ENCODE results near the gene RAPGEF1. TPM values are rescaled to one million over a fixed set of nuclear protein-coding genes. Genes with fewer than 3 reads are reported as not detected.

Gene RAPGEF1
- total RNA-seq, 1 experiment from 2014 or later, result 19.0 TPM

DNA sequence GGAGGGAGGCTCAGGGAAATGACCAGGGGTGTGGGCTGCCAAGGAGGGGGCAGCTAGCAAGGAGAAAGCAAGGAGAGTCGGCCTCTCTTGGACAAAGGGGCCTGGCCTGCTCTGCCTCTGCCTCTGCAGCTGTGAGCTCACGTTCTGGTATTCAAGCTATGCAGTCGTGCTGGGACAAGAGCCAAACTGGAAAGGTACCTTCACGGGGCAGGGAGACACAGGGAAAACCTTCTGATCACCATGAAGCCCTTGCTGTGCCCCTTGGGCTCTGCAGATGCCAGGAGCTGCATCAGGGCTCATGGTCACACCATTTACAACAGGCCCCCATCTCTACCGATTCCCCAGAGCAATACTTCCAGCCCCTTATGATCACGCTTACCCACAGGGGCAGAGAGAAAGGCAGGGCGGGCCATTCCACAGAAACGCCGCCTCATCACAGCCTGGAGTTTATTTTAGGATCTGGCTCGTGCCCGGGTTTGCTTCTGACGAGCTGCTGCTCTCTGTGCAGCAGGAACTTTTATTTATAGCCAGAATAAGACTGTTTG is 131.3 kb downstream of the RAPGEF1 start:
- Histone ChIP-seq H3K36me3 (peaks cover 2% of the 10 kb centered on the region; the same call in 1 of the 2 replicates), H3K9me3 (no peaks in the 10 kb centered on the region), H3K27me3 (no peaks in the 10 kb centered on the region), H3K4me3 (peak overlapping the region; percentile 9; the same call in 1 of the 2 replicates)
- peak; percentile 91 for DNase-seq

DNA sequence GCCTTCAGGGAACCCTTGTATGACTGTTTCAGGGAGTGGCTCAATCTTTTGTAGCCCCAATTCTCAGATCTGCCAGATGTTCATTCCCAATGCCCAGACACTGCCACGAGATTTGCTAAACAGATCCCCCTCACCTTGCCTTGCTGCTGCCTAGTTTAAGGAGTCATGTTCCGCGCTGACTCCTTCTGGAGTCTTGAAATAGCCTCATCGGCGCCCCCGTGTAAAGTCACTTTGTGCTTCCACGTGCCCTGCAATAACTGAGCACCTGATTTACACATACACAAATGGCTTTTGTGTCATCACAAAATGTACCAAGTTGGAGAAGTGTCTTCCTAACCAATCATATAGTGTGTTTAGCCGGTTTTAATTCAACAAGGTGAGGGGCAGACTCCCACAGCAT is 132.3 kb downstream of the RAPGEF1 start:
- Histone ChIP-seq H3K4me3 (no peak overlapping the region), H3K9me3 (no peaks in the 10 kb centered on the region), H3K27me3 (no peaks in the 10 kb centered on the region), H3K36me3 (peaks cover 2% of the 10 kb centered on the region; the same call in 1 of the 2 replicates)
- no peak for DNase-seq

DNA sequence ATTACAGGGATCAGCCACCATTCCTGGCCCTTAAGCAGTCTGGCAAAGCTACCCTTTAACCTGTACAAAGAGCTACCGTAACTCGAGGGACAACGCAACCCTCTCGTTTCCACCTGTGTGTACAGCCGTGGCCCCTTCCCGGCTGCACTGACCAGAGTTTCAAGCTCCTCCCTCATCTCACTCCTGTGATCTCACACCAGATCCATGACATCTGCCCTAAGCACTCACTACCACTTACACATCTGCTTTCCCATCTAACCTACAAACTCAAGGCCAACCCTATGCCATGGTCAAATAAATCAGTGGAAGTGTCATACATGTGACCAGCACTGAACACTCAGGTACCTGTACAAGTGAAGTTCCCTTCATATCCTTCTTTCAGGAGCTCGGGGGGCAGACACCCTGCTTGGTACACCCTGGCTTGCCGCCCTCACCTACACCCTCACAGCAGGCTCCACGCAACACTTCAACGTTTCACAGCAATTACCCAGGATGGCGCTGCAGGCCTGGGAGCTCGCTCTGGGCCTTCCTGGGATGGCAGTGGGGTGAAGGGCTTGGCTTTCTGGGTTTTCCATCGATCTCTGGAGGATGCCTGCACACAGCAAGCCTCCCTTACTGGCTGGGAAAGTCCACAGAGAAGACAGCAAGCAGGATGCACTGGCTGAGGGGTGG is 132.8 kb downstream of the RAPGEF1 start:
- H3K36me3 ChIP-seq, result peaks cover 2% of the 10 kb centered on the region; the same call in 1 of the 2 replicates
- no peaks in the 10 kb centered on the region for H3K9me3 ChIP-seq
- DNase-seq, result no peak

DNA sequence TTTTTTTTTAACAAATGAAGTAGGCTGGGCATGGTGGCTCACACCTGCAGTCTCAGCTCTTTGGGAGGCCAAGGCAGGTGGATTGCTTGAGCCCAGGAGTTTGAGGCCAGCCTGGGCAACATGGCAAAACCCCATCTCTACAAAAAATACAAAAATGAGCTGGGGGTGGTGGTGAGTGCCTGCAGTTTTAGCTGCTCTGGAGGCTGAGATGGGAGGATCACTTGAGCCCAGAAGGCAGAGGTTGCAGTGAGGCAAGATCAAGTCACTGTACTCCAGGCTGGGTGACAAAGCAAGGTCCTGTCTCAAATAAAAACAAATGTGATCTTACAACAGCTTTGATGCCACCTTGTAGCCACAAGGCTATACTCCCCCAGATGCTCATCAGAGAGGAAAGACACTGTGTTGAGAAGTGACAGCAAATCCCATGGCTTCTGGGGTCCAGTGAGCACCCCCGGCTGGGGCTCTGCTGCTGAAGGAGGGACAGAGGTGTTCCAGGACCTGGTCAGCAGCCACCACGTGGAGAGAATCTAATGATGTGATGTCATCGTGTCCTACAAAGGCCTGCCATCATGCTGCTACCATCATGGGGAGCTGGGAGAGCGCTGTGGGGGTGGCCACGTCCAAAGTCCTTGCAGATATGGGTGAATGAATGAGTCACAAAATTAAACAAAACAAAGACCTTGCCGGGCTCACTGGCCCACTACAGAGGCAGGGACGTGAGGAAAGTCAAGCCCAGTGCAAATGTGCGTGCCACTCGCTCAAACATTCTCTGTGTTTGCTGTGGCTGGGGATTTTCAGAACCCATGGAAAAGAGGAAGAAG is 133.9 kb downstream of the RAPGEF1 start:
- no peak for DNase-seq
- Histone ChIP-seq H3K9me3 (no peaks in the 10 kb centered on the region), H3K27me3 (no peaks in the 10 kb centered on the region), H3K36me3 (peaks cover 2% of the 10 kb centered on the region; the same call in 1 of the 2 replicates), H3K4me3 (no peak overlapping the region)

More for the DNA sequence above, 132.8 kb downstream of the RAPGEF1 start:
- Histone ChIP-seq H3K4me3 (no peak overlapping the region), H3K27me3 (no peaks in the 10 kb centered on the region)

DNA sequence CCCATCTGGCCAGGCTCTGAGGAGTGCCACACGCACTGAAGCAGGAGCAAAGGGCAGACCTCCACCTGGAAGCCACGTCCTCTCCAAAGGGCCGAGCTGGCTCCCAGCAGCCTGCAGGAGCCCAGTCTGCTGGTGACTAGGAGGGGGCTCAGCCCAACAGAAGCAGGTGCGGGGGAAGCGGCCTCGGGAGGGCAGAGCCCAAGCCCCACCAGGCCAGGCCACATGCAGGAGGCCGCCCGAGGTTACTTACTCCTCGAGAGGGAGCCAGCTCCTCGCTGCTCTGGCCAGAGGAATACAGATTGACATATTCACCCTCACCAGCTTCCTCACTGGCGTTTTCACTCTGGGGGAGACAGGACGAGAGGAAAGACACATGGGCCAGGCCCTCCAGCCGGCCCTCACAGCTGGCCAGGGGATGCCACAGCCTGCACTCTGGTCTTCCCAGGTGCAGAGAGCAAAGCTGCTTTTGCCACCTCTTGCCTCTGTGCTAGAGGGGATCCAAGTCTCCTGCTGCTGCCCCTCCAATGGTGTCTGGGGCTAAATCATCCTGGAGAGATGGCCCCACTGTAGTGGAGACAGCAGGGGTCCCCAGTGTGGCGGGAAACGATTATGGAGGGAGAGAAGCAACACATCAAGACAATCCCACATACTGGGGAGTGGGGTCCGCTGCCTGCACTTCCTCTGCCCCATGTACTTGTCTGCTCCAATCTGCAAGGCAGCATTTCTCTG is 136.0 kb downstream of the RAPGEF1 start:
- Histone ChIP-seq H3K9me3 (no peaks in the 10 kb centered on the region), H3K4me3 (no peak overlapping the region), H3K36me3 (no peaks in the 10 kb centered on the region; the same call in 1 of the 2 replicates), H3K27me3 (no peaks in the 10 kb centered on the region)
- no peak for DNase-seq

DNA sequence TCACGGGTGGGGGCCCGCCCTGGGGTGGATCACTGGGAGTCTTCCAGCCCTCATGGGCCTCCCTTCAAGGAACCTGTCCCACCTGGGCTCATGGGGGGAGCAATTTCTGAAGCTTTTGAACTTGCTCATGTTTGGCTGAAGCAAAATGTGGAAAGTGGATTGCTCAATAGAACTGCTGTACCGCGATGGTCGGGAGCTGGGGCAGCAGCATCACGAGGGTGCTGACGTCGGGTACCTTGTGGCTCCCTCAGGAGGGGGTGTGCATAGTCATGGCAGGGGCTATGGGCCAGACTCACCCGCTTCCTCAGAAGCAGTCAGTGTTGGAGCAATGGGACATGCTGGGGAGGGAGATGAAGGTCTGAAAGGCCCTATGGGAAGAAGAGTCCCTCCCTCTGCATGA is 136.7 kb downstream of the RAPGEF1 start:
- H3K27me3 ChIP-seq, result no peaks in the 10 kb centered on the region
- H3K9me3 ChIP-seq, result no peaks in the 10 kb centered on the region
- no peak overlapping the region for H3K4me3 ChIP-seq
- no peak for DNase-seq
- no peaks in the 10 kb centered on the region; the same call in 1 of the 2 replicates for H3K36me3 ChIP-seq

DNA sequence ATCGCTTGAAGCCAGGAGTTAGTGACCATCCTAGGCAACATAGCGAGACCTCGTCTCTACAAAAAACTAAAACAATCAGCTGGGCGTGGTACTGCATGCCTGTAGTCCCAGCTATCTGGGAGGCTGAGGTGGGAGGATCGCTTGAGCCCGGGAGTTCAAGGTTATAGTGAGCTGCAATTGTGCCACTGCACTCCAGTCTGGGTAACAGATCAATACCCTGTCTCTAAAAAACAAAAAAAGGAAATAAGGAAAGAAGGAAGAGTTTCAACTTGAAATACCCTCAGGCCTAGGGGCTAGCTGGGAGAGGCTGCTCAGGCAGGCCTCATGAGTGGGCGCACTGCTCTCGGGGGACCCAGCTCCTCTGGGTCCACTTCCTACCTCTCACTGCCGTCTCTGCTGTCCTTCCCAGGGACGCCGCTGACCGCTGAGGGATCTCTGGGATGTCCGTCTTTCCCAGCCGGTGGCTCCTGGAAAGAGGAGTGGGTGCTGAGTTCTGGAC is 138.1 kb downstream of the RAPGEF1 start:
- H3K27me3 ChIP-seq, result no peaks in the 10 kb centered on the region
- no peaks in the 10 kb centered on the region; the same call in 1 of the 2 replicates for H3K36me3 ChIP-seq
- no peak overlapping the region for H3K4me3 ChIP-seq
- no peak for DNase-seq
- H3K9me3 ChIP-seq, result no peaks in the 10 kb centered on the region

DNA sequence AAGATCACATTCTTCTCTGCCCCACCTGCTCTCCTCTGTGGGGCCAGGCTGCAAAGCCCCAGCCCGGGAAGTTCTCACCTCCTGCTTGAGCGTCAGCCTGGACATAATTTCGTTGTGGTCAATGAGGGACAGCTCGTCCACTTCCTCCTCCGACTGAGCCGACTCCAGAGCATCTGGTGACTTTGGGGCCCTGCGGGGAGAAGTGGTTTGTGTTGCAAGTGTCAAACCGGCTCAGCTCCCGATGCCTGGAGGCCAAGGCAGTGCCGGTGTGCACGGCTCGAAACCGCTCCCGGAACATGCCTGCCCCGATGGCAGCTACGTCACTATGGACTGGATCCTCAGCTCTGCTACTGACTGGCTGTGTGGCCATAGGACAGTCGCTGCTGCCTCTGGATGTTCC is 141.8 kb downstream of the RAPGEF1 start:
- Histone ChIP-seq H3K4me3 (no peak overlapping the region), H3K27me3 (no peaks in the 10 kb centered on the region), H3K36me3 (no peaks in the 10 kb centered on the region; the same call in 1 of the 2 replicates), H3K9me3 (no peaks in the 10 kb centered on the region)
- DNase-seq, result no peak

DNA sequence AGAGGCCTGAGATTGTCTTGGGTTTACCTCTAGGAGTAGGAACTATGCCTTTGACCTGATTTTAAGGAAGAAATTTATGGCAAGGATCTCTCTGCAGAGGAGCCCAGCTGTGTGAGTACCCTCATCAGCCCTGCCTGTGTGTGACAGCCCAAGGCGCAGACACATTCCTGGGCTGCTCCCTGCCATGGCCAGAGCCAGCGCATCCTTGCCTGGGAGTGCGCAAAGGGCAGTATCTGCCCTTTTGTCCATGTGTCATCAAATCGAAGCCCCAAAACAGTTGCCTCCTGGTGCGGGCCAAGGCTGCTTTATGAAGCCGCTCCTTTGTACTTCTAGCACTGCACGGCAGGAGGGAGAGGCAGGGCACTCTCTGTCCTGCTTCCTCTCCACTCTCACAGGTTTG is 142.6 kb downstream of the RAPGEF1 start:
- Histone ChIP-seq H3K4me3 (no peak overlapping the region), H3K36me3 (no peaks in the 10 kb centered on the region; the same call in 1 of the 2 replicates), H3K27me3 (no peaks in the 10 kb centered on the region), H3K9me3 (no peaks in the 10 kb centered on the region)
- no peak for DNase-seq

DNA sequence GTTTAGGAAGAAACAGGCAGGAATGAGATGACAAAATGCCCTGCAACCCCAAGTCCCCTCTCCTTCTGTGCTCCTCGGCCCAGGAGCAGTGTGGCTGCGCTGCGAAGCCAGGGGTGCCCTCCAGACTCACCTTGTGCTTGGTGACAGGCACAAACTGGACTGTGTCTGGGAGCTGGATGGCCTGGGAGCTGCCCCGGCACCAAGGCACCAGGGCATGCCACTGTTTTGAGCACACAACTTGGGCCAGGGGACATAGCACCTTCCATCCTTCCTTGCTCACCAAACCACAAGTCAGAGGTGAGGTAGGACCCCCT is 143.5 kb downstream of the RAPGEF1 start:
- H3K9me3 ChIP-seq, result no peaks in the 10 kb centered on the region
- H3K36me3 ChIP-seq, result no peaks in the 10 kb centered on the region; the same call in 1 of the 2 replicates
- no peaks in the 10 kb centered on the region for H3K27me3 ChIP-seq
- no peak for DNase-seq
- no peak overlapping the region for H3K4me3 ChIP-seq

DNA sequence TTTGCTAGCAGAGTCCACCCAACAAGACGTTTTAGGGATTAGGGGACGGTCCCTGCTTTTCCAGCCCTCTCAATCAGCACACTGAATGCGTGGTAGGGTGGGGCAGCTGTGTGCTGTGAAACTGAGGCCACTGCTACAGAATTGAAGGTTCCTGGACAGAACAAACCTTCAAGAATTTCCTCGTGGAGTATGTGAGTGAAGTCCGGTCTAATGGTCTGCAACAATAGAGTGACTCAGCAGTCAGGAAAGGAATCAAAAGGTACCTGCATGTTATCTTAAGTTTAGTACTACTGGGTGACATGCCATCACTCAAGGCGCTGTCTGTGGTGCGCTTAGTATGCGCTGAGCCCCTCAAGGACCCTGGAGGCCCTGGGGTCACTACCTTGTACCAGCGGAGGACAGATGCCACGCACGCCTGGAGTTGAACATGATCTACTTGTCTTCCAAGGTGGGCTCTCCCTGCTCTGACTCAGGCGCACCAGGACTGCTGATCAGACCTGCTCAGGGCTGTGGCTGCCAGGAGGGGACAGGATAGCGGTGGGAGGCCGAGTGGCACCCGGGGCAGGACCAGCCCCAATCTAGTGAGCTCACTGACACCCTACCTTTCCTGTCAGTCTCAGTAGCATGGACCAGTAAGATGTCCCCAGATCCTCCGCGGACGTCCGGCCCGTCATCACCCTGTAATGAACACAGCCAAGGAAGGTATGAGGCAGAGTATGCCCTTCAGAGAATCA is 144.0 kb downstream of the RAPGEF1 start:
- no peaks in the 10 kb centered on the region for H3K9me3 ChIP-seq
- DNase-seq, result no peak
- no peaks in the 10 kb centered on the region for H3K27me3 ChIP-seq
- no peak overlapping the region for H3K4me3 ChIP-seq
- H3K36me3 ChIP-seq, result peaks cover 2% of the 10 kb centered on the region

DNA sequence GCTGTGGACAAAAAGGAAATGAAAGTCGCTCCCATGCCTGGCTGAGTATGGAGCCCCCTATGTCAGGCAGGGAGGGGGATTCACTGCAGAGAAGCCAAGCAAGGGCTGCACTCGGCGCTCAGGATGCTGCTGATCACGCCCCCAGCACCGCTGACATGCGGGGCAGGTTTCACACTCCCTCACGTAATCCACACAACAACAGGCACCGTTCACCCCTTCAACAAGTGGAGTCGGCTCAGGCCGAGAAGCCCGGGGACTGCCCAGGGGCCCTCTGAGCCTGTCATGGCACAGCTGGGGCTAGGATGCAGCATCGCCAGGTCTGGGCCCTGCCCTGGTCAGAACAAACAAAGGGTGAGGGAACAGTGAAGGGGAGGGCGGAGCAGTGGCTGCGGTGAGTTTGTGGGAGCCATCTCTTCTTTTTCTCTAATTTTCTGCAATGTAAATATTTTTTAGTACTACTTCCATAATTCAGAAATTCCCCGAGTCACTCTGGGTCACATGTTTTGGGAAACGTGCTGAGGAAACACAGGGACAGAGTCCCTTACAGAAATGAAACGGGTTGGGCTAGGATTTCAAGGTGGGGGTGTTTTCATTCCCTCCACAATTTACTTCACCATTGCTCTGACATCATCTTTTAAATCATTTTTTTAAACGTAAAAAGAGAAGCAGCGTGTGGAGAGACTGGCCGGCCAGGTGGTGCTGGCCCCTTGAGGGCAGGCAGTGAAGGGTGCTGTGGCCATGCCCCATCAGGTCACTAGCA is 144.8 kb downstream of the RAPGEF1 start:
- no peak for DNase-seq
- Histone ChIP-seq H3K36me3 (peaks cover 5% of the 10 kb centered on the region), H3K4me3 (no peak overlapping the region)

DNA sequence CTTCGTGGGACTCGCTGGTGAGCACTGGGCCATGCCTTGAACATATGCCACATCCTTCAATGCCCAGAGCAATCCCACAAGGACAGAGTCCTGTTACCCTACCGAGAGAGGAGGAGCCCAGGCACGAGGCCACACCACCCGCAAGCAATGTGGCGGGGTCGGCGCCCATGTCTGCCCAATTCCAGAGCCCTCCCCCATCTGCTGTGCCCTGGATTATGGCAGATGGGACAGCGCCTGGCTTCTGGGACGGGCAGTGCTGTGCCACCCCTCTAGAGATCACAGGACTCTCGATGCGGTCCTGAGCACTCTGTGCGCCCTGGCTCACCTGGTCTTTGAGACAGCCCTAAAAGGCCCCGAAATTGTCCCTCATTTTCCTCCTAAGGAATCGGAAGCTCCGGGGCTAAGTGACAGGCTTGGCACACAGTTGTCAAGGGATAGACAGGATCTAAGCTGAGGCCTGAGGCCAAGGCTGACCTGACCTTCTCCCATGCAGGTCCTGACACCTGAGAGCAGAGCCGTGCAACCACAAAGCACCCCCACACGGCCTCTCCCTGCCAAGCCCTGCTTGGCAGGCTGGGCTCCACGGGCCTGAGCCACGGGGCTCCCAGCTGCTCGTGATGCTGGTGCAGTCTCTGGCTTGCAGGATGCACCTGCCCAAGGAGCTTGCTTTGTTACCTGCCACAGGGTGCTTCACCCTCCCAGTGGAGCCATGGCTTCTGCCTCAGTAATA is 145.8 kb downstream of the RAPGEF1 start:
- DNase-seq, result no peak
- H3K36me3 ChIP-seq, result peaks cover 5% of the 10 kb centered on the region

More for the DNA sequence above, 144.8 kb downstream of the RAPGEF1 start:
- H3K27me3 ChIP-seq, result no peaks in the 10 kb centered on the region
- H3K9me3 ChIP-seq, result no peaks in the 10 kb centered on the region

DNA sequence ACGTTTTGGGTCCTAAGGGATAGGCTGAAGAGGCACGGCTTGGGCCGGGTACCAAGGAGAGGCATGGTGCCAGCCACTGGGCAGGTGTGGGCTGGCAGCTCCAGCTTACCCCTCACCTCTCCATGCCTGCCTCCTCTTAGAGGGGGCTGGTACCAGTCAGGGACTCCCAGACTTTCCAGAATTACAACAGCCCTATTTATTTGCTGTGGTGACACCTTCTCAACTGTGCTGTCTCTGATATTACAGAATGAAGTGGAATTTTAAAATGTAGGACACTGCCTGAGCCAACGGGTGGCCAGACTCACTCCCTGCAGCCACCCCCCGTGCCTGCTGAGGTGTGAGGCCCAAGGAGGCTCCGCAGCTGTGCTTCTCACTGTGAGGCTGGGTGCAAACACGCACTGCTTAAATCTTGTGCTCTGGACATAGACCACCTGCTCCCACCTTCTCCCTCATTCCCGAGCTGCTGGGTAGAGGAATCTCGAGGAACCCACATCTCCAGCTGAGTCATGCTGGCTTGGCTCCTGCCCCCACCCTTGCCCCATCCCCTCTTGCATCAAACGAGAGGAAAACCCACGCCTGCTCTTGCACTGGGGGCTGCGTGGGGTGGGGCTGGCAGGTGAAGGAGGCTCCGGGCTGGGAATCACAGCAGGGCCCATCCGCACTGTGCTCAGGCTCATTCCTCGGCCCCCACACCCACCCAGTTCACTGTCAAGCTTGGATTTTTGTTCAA is 146.6 kb downstream of the RAPGEF1 start:
- Histone ChIP-seq H3K9me3 (no peaks in the 10 kb centered on the region), H3K27me3 (no peaks in the 10 kb centered on the region), H3K4me3 (no peak overlapping the region), H3K36me3 (peaks cover 5% of the 10 kb centered on the region)
- no peak for DNase-seq

More for the DNA sequence above, 145.8 kb downstream of the RAPGEF1 start:
- H3K4me3 ChIP-seq, result no peak overlapping the region
- H3K9me3 ChIP-seq, result no peaks in the 10 kb centered on the region
- no peaks in the 10 kb centered on the region for H3K27me3 ChIP-seq

Data from MG63 (cell line).